ENCODE data around the gene LRRC9. TPM values are rescaled to one million over a fixed set of nuclear protein-coding genes. Genes with fewer than 3 reads are reported as not detected.

Gene LRRC9
- polyA plus RNA-seq, 1 of the 3 experiments (the other 2 are of a cell fraction), result not detected

Other genes with a start within 250 kb of the LRRC9 start
- 1.6 and 5.0 TPM in 2 replicates for gene RTN1, start 49.4 kb upstream of the LRRC9 start, polyA plus RNA-seq (2012; rRNA removed)
- gene PCNX4, start 171.8 kb downstream of the LRRC9 start, polyA plus RNA-seq (2012; rRNA removed), result 21.1 and 26.3 TPM in 2 replicates
- 54.0 and 88.7 TPM in 2 replicates for gene DHRS7, start 245.3 kb downstream of the LRRC9 start, polyA plus RNA-seq (2012; rRNA removed)

Measured in SK-N-SH (cell line).